Measurements from ENCODE around the gene IL36A.

DNA sequence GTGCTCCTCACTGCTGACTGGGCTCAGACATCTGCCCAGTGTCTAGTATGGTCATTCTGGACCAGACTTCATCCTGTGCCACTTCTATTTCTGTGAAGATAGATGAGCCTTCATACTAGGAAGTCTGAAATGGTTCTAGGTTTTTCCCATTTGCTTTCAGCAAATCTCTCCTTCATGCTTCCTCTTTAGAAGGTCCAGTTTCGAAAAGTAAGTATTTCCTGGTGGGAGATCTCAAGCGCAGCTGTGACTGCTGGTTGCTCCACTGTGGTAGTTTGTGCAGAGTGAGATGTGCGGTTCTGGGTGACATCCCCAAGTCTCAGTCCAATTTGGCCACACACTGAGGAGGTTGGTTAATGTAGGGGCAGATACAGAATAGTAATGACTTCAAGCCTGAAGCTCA is 33.0 kb downstream of the IL36A start:
- TF ChIP-seq NFRKB (IDR thresholded peaks at IDR 0.05) (no peak), ELF4 (IDR thresholded peaks at IDR 0.05) (no peak), BHLHE40 (IDR thresholded peaks at IDR 0.05; ENCODE audit: borderline replicate concordance) (no peak), HDGF (IDR thresholded peaks at IDR 0.05; ENCODE audit: borderline replicate concordance) (no peak), SP1 (IDR thresholded peaks at IDR 0.05) (no peak), ZNF384 (IDR thresholded peaks at IDR 0.05) (no peak), FOXA1 (IDR thresholded peaks at IDR 0.05) (no peak), FOXM1 (IDR thresholded peaks at IDR 0.05; ENCODE audit: borderline replicate concordance) (no peak), FOXK2 (IDR thresholded peaks at IDR 0.05) (no peak)
- TF ChIP-seq, protein P1, sequence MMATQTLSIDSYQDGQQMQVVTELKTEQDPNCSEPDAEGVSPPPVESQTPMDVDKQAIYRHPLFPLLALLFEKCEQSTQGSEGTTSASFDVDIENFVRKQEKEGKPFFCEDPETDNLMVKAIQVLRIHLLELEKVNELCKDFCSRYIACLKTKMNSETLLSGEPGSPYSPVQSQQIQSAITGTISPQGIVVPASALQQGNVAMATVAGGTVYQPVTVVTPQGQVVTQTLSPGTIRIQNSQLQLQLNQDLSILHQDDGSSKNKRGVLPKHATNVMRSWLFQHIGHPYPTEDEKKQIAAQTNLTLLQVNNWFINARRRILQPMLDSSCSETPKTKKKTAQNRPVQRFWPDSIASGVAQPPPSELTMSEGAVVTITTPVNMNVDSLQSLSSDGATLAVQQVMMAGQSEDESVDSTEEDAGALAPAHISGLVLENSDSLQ (IDR thresholded peaks at IDR 0.05), result no peak
